Endothelial cell of umbilical vein (primary cell): ENCODE data around the gene MED7. TPM values are rescaled to one million over a fixed set of nuclear protein-coding genes. Genes with fewer than 3 reads are reported as not detected.

ENCODE experiments used
- BruUV-seq: library from RNA; stranded (reverse); fragments of 400-500 nt; replicated peaks from 2 replicates; lab custom pipeline; 2021; lab: Mats Ljungman, UMichigan
- CTCF ChIA-PET: fragments of 300-600, 350-600 bp; sonication (Branson Sonifier 250); formaldehyde crosslinking; loops from one replicate; lab custom pipeline; 2021; ENCODE audit warnings: antibody characterized with exemption, inconsistent platforms; lab: Charles Lee
- POLR2A ChIA-PET: fragments of 300-600, 350-600 bp; sonication (Branson Sonifier 250); formaldehyde crosslinking; loops from one replicate; lab custom pipeline; 2021; ENCODE audit warnings: antibody characterized with exemption, inconsistent platforms; lab: Charles Lee
- DNase-seq: peaks from one replicate; pipeline ENCODE4 v3.0.0-alpha.2; 2011; ENCODE audit warnings: low read depth, low spot score
- FAIRE-seq: peaks from 2 replicates; lab custom pipeline; 2011; peaks lifted over from hg19 to GRCh38; lab: Jason Lieb, UNC
- H2AFZ ChIP-seq: 2 replicates; pipeline ENCODE4 v1.6.0; 2012; ENCODE audit warnings: low read depth, low read length, control low read depth, inconsistent platforms
- H3K27ac ChIP-seq: 2 replicates; pipeline ENCODE4 v1.5.1; 2011; ENCODE audit warnings: low read depth, mild to moderate bottlenecking, control low read depth, low read length, moderate library complexity; ENCODE audit not compliant: insufficient read depth
- H3K27me3 ChIP-seq, 2 experiments: 2 replicates each; pipeline versions ENCODE4 v1.6.0 to v1.6.1; 2011; ENCODE audit warnings: low read length in 2 of 2, mixed read lengths in 1 of 2; ENCODE audit not compliant: control insufficient read depth in 2 of 2, insufficient read depth in 2 of 2
- H3K36me3 ChIP-seq, 2 experiments: 2 replicates in 1 of 2; 3 replicates in 1 of 2; pipeline ENCODE4 v1.5.1; 2011; ENCODE audit warnings: low read length in 2 of 2, mild to moderate bottlenecking in 1 of 2, moderate library complexity in 1 of 2; ENCODE audit not compliant: control insufficient read depth in 2 of 2, insufficient read depth in 2 of 2; ENCODE audit errors: extremely low read depth in 1 of 2
- H3K4me1 ChIP-seq: 3 replicates; pipeline ENCODE4 v1.5.1; 2011; ENCODE audit warnings: mild to moderate bottlenecking, low read length; ENCODE audit not compliant: control insufficient read depth, insufficient read depth; ENCODE audit errors: extremely low read depth
- H3K4me2 ChIP-seq: 2 replicates; pipeline ENCODE4 v1.6.1; 2011; ENCODE audit warnings: low read length, control low read depth, mixed read lengths; ENCODE audit not compliant: insufficient read depth
- H3K4me3 ChIP-seq, 3 experiments: fragments of 200-600 bp in 1 of 3; sonication (generic), shearing (Covaris generic) in 1 of 3; replicated peaks in 1 of 3; 2 replicates each; pipeline ENCODE4 v1.5.1; 2011 to 2016; ENCODE audit warnings: control low read depth in 3 of 3, low read length in 3 of 3, mild to moderate bottlenecking in 2 of 3, inconsistent platforms in 1 of 3, low read depth in 1 of 3, moderate library complexity in 1 of 3; ENCODE audit not compliant: insufficient read depth in 1 of 3
- H3K79me2 ChIP-seq: 2 replicates; pipeline ENCODE4 v1.6.0; 2012; ENCODE audit warnings: low read length, inconsistent platforms; ENCODE audit not compliant: control insufficient read depth, insufficient read depth
- H3K9ac ChIP-seq: replicated peaks from 2 replicates; pipeline ENCODE3; 2011; ENCODE audit warnings: low read length, control low read depth; ENCODE audit not compliant: insufficient read depth; ENCODE audit errors: extremely low read depth
- H3K9me1 ChIP-seq: replicated peaks from 3 replicates; pipeline ENCODE4 v1.6.0; 2011; ENCODE audit warnings: mild to moderate bottlenecking, low read length; ENCODE audit not compliant: control insufficient read depth, insufficient read depth; ENCODE audit errors: extremely low read depth
- H3K9me3 ChIP-seq: replicated peaks from 2 replicates; pipeline ENCODE4 v1.5.1; 2012; ENCODE audit warnings: low read length, inconsistent platforms; ENCODE audit not compliant: control insufficient read depth, insufficient read depth
- H4K20me1 ChIP-seq: replicated peaks from 2 replicates; pipeline ENCODE3; 2011; ENCODE audit warnings: mild to moderate bottlenecking, low read length; ENCODE audit not compliant: control insufficient read depth, insufficient read depth; ENCODE audit errors: extremely low read depth
- CTCF ChIP-seq, 2 donors: IDR thresholded peaks; 1 replicate in 1 of 2; 2 replicates in 1 of 2; pipeline ENCODE4 v1.5.1; 2011; ENCODE audit warnings: low read length in 2 of 2, mild to moderate bottlenecking in 2 of 2, moderate library complexity in 2 of 2, control low read depth in 1 of 2, inconsistent platforms in 1 of 2, low read depth in 1 of 2; ENCODE audit not compliant: insufficient read depth in 1 of 2; ENCODE audit errors: extremely low read depth in 1 of 2
- EZH2 ChIP-seq: IDR thresholded peaks from 2 replicates; pipeline ENCODE4 v1.6.1; 2012; ENCODE audit warnings: borderline replicate concordance, low read depth, mild to moderate bottlenecking, moderate library complexity, low read length, inconsistent platforms; ENCODE audit not compliant: severe bottlenecking
- FOS ChIP-seq: IDR thresholded peaks from 2 replicates; pipeline ENCODE4 v1.6.1; 2011; ENCODE audit warnings: mild to moderate bottlenecking, low read length, moderate library complexity, borderline replicate concordance; ENCODE audit not compliant: insufficient read depth
- GATA2 ChIP-seq: IDR thresholded peaks from 2 replicates; pipeline ENCODE4 v1.7.0; 2011; ENCODE audit warnings: low read depth, mild to moderate bottlenecking, moderate library complexity, mixed read lengths, low read length; ENCODE audit not compliant: insufficient read length, insufficient read depth
- JUN ChIP-seq: IDR thresholded peaks from 2 replicates; pipeline ENCODE4 v1.6.1; 2011; ENCODE audit warnings: borderline replicate concordance, low read depth; ENCODE audit not compliant: insufficient read length, insufficient read depth
- MAX ChIP-seq: IDR thresholded peaks from 2 replicates; pipeline ENCODE4 v1.6.1; 2011; ENCODE audit not compliant: insufficient read depth, insufficient read length
- MYC ChIP-seq: IDR thresholded peaks from one replicate; pipeline ENCODE4 v1.6.1; 2011; ENCODE audit warnings: mild to moderate bottlenecking, low read depth, low read length
- POLR2A ChIP-seq: IDR thresholded peaks from 2 replicates; pipeline ENCODE4 v1.6.1; 2012; ENCODE audit warnings: low read depth, mild to moderate bottlenecking, control low read depth, low read length
- POLR2AphosphoS5 ChIP-seq: IDR thresholded peaks from 2 replicates; pipeline ENCODE4 v1.6.1; 2012; ENCODE audit warnings: low read depth, mild to moderate bottlenecking, control low read depth, low read length, moderate library complexity; ENCODE audit not compliant: insufficient read depth
- dilution Hi-C: fragments of 300-500 bp; cut with MboI; formaldehyde crosslinking; loops from one replicate; pipeline ENCODE4 v1.15.0; 2019; ENCODE audit warnings: low sequenced_read_pairs; ENCODE audit not compliant: extremely low pct_ligation_motif_present
- intact Hi-C: fragments of 100-400 bp; cut with micrococcal nuclease; formaldehyde crosslinking; loops from one replicate; pipeline ENCODE4 v1.10.0; 2022
- polyA plus RNA-seq, 4 experiments: library from polyadenylated mRNA; depleted of rRNA in 3 of 4; stranded (reverse) in 3 of 4; unstranded in 1 of 4; fragments of >200 nt; gene quantifications; 2 replicates each; pipeline versions ENCODE4 v1.2.1 to v1.2.3, GENCODE V29; 2011 to 2012; ENCODE audit warnings: missing spikeins in 1 of 4
- total RNA-seq: library from RNA; stranded (reverse); gene quantifications from 2 replicates; pipeline ENCODE4 v1.2.3, GENCODE V29; 2021

The MED7 gene
- total and polyA plus RNA-seq, 2 donors (not counting 3 experiments of a cell fraction or from before 2014, with no cell fraction given): 4.3 to 9.2 TPM

- CTCF ChIA-PET: no interaction called here
- H3K79me2 ChIP-seq: no peaks in the 10 kb centered on the region
- no peak for TF ChIP-seq MYC
- no peak for TF ChIP-seq POLR2AphosphoS5
- no peak for TF ChIP-seq JUN
- no peak for TF ChIP-seq GATA2
- TF ChIP-seq POLR2A: no peak
- no peak for TF ChIP-seq EZH2
- no peak for TF ChIP-seq MAX
- no peak for TF ChIP-seq FOS
- no peak for TF ChIP-seq CTCF (IDR thresholded peaks at IDR 0.05; ENCODE audit: extremely low read depth in 1 of 2, insufficient read depth in 1 of 2, low read depth in 1 of 2, low read length in 2 of 2)
- no peaks in the 10 kb centered on the region for H3K27me3 ChIP-seq
- no peaks in the 10 kb centered on the region for H3K4me1 ChIP-seq
- BruUV-seq: no TSS peak
- H2AFZ ChIP-seq: no peak overlapping the region
- intact Hi-C loops: no loop called here
- no peak overlapping the region for H3K9ac ChIP-seq
- dilution Hi-C loops: no loop called here
- POLR2A ChIA-PET: no interaction called here
- FAIRE-seq (no peak), DNase-seq (no peak)
- no peak overlapping the region for H3K4me3 ChIP-seq
- no peaks in the 10 kb centered on the region for H3K9me1 ChIP-seq
- H3K27ac ChIP-seq: no peak overlapping the region
- no peaks in the 10 kb centered on the region for H3K36me3 ChIP-seq
- no peak overlapping the region for H3K4me2 ChIP-seq
- no peaks in the 10 kb centered on the region for H3K9me3 ChIP-seq
- H4K20me1 ChIP-seq: no peaks in the 10 kb centered on the region
Measured at GRCh38 chr5:157150995-157151394, 8.3 kb upstream of the MED7 start.
